OCI-LY7 (cell line): ENCODE results near the gene ARHGAP33. TPM values are rescaled to one million over a fixed set of nuclear protein-coding genes. Genes with fewer than 3 reads are reported as not detected.

ENCODE experiments used
- BruUV-seq: library from RNA; stranded (reverse); fragments of 400-500 nt; replicated peaks from 2 replicates; lab custom pipeline; 2021; lab: Mats Ljungman, UMichigan
- CTCF ChIA-PET: fragments of 300-600 bp; sonication (Branson Sonifier 250); formaldehyde crosslinking; loops from one replicate; lab custom pipeline; 2022; ENCODE audit warnings: antibody characterized with exemption; ENCODE audit not compliant: unreplicated experiment; lab: Charles Lee
- POLR2A ChIA-PET: fragments of 300-600 bp; sonication (Branson Sonifier 250); formaldehyde crosslinking; loops from one replicate; lab custom pipeline; 2022; ENCODE audit warnings: antibody characterized with exemption; lab: Charles Lee
- DNase-seq: peaks from one replicate; pipeline ENCODE4 v3.0.0-alpha.2; 2015; ENCODE audit warnings: low spot score
- H2AFZ ChIP-seq: fragments of 200-600 bp; sonication (generic), shearing (Covaris generic); 2 replicates; pipeline ENCODE4 v1.6.1; 2014; ENCODE audit warnings: mild to moderate bottlenecking, antibody characterized with exemption, low read length, moderate library complexity
- H3K27ac ChIP-seq: fragments of 200-600 bp; sonication (generic); 2 replicates; pipeline ENCODE4 v1.5.1; 2014; ENCODE audit warnings: mixed run types, low read depth, mild to moderate bottlenecking, moderate library complexity, low read length, inconsistent platforms; ENCODE audit not compliant: poor library complexity, severe bottlenecking
- H3K36me3 ChIP-seq: fragments of 200-600 bp; sonication (generic); 2 replicates; pipeline ENCODE4 v1.6.1; 2014; ENCODE audit warnings: mild to moderate bottlenecking, antibody characterized with exemption, low read length, moderate library complexity, mixed read lengths; ENCODE audit not compliant: insufficient read depth
- H3K4me1 ChIP-seq: fragments of 200-600 bp; sonication (generic); 2 replicates; pipeline ENCODE4 v1.5.1; 2014; ENCODE audit warnings: mild to moderate bottlenecking, low read length; ENCODE audit not compliant: insufficient read depth, poor library complexity, severe bottlenecking
- H3K4me2 ChIP-seq: fragments of 200-600 bp; sonication (generic); 2 replicates; pipeline ENCODE4 v1.6.1; 2014; ENCODE audit warnings: mild to moderate bottlenecking, low read length
- H3K4me3 ChIP-seq: fragments of 200-600 bp; sonication (generic); 2 replicates; pipeline ENCODE4 v1.5.1; 2014; ENCODE audit warnings: mild to moderate bottlenecking, low read depth, low read length; ENCODE audit not compliant: poor library complexity, severe bottlenecking
- H3K79me2 ChIP-seq: fragments of 200-600 bp; sonication (generic); 2 replicates; pipeline ENCODE4 v1.6.1; 2016; ENCODE audit warnings: low read depth, mild to moderate bottlenecking, low read length, moderate library complexity, mixed read lengths; ENCODE audit not compliant: insufficient read depth
- H3K9me2 ChIP-seq: fragments of 200-600 bp; sonication (generic); 2 replicates; pipeline ENCODE4 v1.6.1; 2016; ENCODE audit warnings: mild to moderate bottlenecking, low read length, mixed read lengths; ENCODE audit not compliant: insufficient read depth
- H3K9me3 ChIP-seq: fragments of 200-600 bp; sonication (generic); 2 replicates; pipeline ENCODE4 v1.6.1; 2014; ENCODE audit warnings: mild to moderate bottlenecking, mixed run types, low read length, mixed read lengths
- H4K20me1 ChIP-seq: fragments of 200-600 bp; sonication (generic); 2 replicates; pipeline ENCODE4 v1.6.1; 2014; ENCODE audit warnings: mild to moderate bottlenecking, antibody characterized with exemption, low read length, moderate library complexity, mixed read lengths; ENCODE audit not compliant: insufficient read depth
- EZH2phosphoT487 ChIP-seq: fragments of 200-600 bp; sonication (generic); IDR thresholded peaks from 2 replicates; pipeline ENCODE4 v1.6.1; 2018; ENCODE audit warnings: low read depth, borderline replicate concordance, mild to moderate bottlenecking, mixed run types, antibody characterized with exemption, low read length, moderate library complexity, mixed read lengths
- intact Hi-C: fragments of 100-400 bp; cut with micrococcal nuclease; formaldehyde crosslinking; loops from one replicate; pipeline ENCODE4 v1.10.0; 2022; ENCODE audit not compliant: unreplicated experiment
- total RNA-seq, 2 experiments: library from RNA; depleted of rRNA in 1 of 2; stranded (reverse); fragments of >200 nt in 1 of 2; shearing (Covaris generic) in 1 of 2; gene quantifications; 2 replicates each; pipeline ENCODE4 v1.2.3, GENCODE V29; 2014 to 2022
- TF ChIP-seq, protein P1 (sequence below): fragments of 200-600 bp; sonication (generic); conservative IDR thresholded peaks from 2 replicates; pipeline ENCODE4 v1.5.1; 2014; ENCODE audit warnings: mild to moderate bottlenecking, antibody characterized with exemption, low read length, moderate library complexity, mixed read lengths

The ARHGAP33 gene
- total RNA-seq, 2 experiments from 2014 or later = 15.1 to 94.6 TPM

DNA sequence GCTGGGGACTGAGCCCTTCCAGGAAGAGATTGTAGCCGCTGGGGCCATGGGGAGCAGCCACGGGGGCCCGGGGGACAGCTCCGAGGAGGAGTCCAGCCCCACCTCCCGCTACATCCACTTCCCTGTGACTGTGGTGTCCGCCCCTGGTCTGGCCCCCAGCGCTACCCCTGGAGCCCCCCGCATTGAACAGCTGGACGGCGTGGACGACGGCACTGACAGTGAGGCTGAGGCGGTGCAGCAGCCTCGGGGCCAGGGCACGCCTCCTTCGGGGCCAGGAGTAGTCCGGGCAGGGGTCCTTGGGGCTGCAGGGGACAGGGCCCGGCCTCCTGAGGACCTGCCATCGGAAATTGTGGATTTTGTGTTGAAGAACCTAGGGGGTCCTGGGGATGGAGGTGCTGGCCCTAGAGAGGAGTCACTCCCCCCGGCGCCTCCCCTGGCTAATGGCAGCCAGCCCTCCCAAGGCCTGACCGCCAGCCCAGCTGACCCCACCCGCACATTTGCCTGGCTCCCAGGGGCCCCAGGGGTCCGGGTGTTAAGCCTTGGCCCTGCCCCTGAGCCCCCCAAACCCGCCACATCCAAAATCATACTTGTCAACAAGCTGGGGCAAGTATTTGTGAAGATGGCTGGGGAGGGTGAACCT is 42.7 kb upstream of the ARHGAP33 start:
- Histone ChIP-seq H2AFZ (no peak overlapping the region), H3K79me2 (no peaks in the 10 kb centered on the region), H4K20me1 (no peaks in the 10 kb centered on the region), H3K9me2 (no peaks in the 10 kb centered on the region), H3K27ac (no peak overlapping the region), H3K36me3 (peaks cover 98% of the 10 kb centered on the region), H3K4me2 (no peak overlapping the region), H3K9me3 (no peaks in the 10 kb centered on the region), H3K4me3 (no peak overlapping the region), H3K4me1 (peaks cover 13% of the 10 kb centered on the region)
- intact Hi-C loops = no loop called here
- TF ChIP-seq EZH2phosphoT487 = no peak
- TF ChIP-seq, protein P1, sequence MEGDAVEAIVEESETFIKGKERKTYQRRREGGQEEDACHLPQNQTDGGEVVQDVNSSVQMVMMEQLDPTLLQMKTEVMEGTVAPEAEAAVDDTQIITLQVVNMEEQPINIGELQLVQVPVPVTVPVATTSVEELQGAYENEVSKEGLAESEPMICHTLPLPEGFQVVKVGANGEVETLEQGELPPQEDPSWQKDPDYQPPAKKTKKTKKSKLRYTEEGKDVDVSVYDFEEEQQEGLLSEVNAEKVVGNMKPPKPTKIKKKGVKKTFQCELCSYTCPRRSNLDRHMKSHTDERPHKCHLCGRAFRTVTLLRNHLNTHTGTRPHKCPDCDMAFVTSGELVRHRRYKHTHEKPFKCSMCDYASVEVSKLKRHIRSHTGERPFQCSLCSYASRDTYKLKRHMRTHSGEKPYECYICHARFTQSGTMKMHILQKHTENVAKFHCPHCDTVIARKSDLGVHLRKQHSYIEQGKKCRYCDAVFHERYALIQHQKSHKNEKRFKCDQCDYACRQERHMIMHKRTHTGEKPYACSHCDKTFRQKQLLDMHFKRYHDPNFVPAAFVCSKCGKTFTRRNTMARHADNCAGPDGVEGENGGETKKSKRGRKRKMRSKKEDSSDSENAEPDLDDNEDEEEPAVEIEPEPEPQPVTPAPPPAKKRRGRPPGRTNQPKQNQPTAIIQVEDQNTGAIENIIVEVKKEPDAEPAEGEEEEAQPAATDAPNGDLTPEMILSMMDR = no peak
- BruUV-seq = no TSS peak
- CTCF ChIA-PET = no interaction called here
- POLR2A ChIA-PET = no interaction called here
- DNase-seq = no peak

DNA sequence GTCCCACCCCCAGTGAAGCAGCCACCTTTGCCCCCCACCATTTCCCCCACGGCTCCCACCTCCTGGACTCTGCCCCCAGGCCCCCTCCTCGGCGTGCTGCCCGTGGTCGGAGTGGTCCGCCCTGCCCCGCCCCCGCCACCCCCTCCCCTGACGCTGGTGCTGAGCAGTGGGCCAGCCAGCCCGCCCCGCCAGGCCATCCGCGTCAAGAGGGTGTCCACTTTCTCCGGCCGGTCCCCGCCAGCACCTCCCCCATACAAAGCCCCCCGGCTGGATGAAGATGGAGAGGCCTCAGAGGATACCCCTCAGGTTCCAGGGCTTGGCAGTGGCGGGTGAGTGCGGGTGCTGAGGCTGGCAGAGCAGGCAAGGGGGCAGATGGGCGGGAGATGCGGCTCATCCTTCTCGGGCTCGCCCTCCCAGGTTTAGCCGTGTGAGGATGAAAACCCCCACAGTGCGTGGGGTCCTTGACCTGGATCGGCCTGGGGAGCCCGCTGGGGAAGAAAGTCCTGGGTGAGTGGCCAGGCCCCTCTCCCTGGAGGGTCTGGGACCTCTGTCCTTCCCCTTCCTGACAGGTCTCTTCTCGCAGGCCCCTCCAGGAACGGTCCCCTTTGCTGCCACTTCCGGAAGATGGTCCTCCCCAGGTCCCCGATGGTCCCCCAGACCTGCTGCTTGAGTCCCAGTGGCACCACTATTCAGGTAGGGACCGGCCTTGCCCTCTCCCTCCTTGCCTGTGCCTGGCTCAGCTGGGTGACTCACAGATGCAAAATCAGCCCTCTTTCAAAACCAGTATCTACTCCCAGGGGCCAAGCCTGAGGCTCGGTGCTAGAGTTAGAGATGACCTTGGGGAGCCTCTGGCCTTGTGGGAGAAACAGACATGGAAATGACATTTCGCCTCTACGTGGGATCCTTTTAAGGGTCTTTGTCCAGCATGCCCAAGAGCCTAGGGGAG is 41.9 kb upstream of the ARHGAP33 start:
- TF ChIP-seq, protein P1 = no peak
- no peak for TF ChIP-seq EZH2phosphoT487
- CTCF ChIA-PET = no interaction called here
- Histone ChIP-seq H3K36me3 (peaks cover 98% of the 10 kb centered on the region), H3K27ac (no peak overlapping the region), H2AFZ (no peak overlapping the region), H3K4me2 (no peak overlapping the region), H3K79me2 (no peaks in the 10 kb centered on the region), H4K20me1 (no peaks in the 10 kb centered on the region), H3K9me3 (no peaks in the 10 kb centered on the region), H3K4me3 (no peak overlapping the region), H3K9me2 (no peaks in the 10 kb centered on the region), H3K4me1 (peaks cover 14% of the 10 kb centered on the region)
- intact Hi-C loops = no loop called here
- no peak for DNase-seq
- POLR2A ChIA-PET = no interaction called here
- no TSS peak for BruUV-seq
